Activated CD8-positive, alpha-beta memory T cell treated with anti-CD3 and anti-CD28 coated beads, Interleukin-2, amount 50 U/mL, for 1 hour (primary cell): Measurements from ENCODE around the gene ADGRL3.

ENCODE experiments used
- DNase-seq: peaks from one replicate; pipeline ENCODE4 v3.0.0-alpha.2; 2020; ENCODE audit errors: extremely low read depth

ADGRL3 gene

DNA sequence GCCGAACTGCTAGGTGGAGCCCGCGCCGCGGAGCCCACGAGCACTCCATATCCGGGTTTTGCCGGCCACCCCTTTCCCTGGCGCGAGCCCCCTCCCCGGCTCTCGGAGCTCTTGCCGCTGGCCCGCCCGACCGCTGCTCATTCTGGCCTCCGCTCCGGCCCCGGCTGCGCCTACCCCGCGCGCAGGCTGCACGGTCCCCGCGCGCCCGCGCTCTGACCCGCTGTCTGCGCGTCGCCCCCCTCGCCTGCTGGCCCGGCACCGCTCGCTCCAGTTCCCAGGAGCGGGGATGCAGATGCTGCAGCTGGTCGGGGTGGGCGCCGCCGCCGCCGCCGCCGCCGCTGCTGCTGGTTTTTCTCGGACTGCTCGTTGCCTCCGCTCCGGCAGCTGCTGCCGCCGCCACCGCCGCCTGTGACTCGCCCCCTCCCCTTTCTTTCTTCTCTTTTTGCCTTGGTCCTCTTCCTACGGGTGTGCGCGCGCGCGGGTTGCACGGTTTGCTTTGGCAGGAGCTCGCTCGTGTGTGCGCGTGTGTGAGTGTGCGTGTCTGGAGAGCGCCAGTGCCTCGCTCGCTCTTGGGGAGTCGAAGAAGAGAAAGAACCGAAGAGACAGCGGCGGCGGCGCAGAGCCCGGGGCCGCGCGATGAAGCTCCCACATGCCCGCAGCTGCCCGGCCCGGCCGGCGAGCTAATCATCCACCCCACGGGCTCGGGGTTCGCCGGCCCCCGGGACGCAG lies at the start of gene ADGRL3:
Gene ADGRL3, plus strand, starts transcription at position 140 of the 729 bp plus-strand sequence.
- DNase-seq: no peak

DNA sequence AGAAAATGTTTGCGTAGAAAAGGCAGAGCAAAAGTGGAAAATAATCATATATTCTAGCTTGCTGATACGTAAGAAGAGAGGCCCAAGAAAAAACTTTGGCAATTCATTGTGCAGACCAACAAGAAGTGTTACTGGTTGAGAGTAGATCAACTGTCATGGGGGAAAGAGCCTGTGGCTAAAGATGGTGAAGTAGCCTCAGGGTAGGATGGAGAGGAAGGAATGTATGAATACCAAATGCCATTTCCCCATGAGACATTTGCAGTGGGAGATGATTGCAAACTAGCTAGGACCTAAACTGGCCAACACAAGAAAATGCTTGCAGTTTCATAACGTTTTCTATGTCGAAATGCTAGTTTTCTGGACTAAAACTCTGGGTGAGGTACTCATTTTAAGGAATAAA lies 47.7 kb upstream of the ADGRL3 start:
- DNase-seq: no peak

DNA sequence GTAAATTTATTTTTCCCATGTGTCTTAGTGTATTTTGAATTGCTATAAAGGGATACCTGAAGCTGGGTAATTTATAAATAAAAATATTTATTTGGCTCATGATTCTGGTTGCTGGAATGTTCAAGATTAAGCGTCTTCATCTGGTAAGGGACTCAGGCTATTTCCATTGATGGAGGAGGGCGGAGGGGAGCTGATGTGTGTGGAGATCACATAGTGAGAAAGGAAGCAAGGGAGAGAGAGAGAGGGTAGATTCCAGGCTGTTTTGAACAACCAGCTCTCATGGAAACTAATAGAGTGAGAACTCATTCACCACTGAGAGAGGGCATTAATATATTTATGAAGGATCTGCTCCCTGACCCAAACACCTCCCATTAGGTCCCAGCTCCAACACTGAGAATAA lies 39.6 kb upstream of the ADGRL3 start:
- DNase-seq: no peak

DNA sequence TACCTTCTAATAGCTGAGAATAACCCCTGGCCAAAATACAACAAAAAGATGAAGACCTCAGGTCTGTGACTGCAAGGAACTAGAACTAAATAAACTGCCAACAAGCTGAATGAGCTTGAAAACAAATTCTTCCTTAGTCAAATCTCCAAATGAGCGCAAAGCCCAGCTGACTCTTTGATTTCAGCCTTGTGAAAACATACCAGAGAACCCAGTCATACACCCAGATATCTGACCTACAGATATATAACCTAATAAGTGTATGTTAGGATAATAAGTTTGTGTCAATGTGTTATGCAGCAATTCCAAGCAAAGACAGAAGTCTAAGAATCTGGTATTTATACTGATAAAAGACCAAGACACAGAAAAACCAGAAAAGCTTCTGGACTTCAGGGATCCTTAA lies 38.0 kb upstream of the ADGRL3 start:
- DNase-seq: no peak

DNA sequence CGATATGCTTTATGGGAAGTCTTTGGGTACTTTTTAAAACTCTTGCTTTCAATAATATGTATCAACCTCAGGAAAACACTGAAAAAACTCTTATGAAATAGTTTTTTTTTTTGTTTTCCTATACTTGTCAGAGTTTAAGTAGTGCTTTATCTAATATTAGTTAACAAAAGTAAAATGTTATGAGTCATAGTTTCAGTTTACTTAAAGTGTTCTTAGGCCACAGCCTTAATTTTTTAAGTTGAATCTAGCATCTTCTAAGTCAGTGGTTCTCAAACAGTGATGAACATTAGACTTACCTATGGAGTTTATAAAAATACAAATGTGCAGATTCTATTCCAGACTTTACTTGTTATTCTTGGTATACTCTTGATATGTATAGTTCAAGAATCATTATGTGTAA lies 26.3 kb upstream of the ADGRL3 start:
- no peak for DNase-seq

DNA sequence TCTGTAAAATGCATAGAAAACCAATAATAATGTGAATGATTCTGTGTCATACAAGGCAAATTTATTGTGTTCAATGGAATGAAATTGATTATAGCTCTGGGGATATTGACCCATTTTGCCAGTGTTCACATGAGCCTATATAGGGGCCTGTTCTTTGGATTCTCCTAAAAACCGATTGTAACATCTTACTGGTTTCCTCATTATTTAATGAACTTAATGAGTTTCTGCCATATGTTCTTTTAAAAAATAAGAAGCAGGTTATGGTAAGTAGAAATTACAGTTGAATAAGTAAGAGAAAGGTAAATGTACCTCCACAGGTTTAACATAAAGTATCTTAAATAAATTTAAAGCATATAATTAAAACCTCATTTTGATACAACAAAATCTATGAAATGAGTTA lies 24.6 kb upstream of the ADGRL3 start:
- no peak for DNase-seq

DNA sequence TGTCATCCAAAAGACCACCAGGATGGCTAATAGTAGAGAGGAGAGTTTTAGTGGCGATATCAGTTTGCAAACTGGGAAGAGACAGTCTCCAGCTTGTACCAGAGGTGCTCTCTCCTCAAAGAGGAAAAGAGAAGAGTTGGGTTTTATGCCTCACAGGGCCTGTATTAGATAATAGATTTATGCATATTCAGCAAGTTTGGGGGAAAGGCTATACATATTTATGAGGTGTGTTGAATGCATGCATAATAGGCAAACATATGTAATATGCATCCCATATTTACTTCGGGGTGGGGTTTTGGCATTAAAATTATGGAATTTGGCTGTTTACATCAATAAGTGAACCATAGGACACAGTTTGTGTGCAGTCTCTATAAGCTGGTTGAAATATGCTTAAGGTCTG lies 22.8 kb upstream of the ADGRL3 start:
- DNase-seq: no peak

DNA sequence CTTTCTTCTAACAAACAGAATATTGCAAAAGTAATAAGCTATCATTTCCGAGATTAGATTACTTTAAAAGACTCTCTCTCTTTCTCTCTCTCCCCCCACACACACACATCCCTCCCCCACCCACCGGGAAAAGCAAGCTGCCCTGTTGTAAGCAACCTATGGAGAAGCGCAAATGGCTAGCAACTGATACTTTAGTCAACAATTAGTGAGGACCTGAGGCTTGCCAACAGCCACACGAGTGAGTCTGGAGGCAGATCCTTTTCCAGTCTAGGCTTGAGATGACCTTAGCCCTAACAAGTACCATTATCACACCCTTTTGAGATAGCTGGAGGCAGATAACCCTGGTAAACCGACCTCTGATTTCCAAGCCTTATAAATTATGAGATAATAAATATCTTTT lies 19.7 kb upstream of the ADGRL3 start:
- DNase-seq: no peak

DNA sequence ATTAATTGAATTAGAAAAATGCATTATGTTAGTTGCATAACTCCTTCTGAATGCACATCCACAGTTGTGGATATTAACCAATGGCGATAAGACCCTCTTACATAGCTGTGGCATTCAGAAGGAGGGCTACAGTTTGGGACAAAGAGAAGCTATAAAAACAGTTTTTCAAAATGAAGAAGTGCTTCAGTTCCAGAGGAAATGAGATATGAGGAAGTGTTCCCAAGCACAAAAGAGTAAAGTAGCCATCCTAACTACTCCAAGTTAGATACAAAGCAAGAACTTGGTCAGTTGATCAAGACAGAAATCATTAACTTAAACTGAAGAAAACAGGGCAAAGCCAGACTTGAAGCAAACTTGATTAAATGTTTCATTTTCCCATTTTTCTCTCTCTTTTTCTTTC lies 17.2 kb upstream of the ADGRL3 start:
- no peak for DNase-seq

DNA sequence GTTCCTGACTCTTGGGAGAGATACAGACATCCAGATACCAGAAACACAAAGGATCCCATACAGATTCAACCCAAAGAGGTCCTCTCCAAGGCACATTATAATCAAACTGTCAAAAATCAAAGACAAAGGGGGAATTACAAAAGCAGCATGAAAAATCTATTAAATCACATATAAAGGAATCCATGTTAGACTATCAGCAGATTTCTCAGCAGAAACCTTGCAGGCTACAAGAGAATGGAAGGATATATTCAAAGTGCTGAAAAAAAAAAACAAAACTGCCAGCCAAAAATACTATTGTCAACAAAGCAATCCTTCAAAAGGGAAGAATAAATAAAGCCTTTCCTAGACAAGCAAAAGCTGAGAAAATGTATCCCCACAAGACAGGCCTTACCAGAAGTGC lies 14.8 kb upstream of the ADGRL3 start:
- DNase-seq: no peak

DNA sequence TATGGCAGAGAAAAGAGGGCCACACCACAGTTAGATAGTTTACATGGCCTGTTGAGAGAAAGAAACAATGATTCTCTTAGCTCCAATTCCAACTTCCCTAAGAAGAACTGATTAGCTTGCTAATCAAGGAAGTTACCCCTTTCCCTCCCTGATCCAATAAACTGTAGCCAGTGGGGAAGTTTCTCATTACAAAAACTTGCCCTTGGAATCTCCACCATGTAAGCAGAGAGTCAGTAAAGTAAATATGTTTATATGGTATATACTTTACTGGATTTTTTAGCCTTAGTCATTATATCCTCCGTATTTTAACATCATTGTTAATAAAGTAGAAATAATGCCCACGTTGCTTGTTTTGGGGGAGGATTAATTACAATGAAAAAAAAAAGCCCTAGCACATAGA lies 7.7 kb upstream of the ADGRL3 start:
- no peak for DNase-seq

DNA sequence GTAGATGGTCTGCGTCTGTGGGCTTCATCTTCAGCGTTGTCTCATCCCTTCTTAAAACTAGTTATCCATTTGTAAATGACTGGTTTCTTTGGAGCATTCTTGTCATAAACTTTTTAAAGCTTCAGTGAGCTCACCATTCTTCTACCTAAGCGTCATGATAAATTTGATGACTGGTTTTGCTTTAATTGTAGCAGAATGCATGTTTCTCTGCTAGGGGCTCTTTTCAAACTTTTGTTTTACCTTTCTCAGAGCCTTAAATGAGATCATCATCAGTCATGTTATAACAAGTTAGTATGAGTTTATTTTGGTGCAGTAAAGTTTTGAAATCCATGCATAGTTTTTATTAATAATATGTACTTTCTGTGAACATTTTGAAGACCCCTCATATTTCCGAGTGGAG lies 6.3 kb upstream of the ADGRL3 start:
- no peak for DNase-seq

DNA sequence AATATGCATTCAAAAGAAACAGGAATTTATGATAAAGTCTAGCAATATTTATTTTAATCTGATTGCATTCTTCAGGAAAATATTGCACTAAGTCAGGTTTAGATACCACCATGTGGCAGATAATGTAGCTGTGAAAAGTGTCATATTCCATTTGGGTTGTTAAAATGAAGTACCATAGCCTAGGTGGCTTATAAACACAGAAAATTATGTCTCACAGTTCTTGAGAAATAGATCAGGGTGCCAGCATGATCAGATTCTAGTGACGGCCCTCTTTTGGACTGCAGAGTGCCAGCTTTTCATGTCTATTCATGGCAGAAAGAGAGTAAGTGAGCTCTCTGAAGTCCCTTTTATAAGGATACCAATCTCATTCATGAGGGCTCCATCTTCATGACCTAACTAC lies 5.6 kb upstream of the ADGRL3 start:
- no peak for DNase-seq

DNA sequence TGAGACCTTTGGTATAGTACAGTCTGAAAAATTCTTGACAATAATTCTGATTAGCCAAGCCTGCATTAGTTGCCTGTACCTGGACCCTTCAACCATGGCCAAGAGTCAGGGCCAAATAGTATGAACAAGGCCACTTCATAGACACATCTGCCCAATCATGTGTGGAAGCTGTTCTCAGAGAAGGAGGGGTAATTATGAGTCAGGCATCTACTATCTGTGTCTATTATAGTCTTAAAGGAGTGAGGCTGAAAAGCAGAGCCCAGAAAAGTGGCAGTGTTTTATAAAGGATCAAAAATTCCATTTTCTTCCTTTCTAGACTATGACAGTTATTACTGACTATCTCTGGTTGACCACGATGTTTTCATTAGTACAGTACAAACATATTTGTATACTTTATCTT lies 5.0 kb upstream of the ADGRL3 start:
- DNase-seq: no peak

DNA sequence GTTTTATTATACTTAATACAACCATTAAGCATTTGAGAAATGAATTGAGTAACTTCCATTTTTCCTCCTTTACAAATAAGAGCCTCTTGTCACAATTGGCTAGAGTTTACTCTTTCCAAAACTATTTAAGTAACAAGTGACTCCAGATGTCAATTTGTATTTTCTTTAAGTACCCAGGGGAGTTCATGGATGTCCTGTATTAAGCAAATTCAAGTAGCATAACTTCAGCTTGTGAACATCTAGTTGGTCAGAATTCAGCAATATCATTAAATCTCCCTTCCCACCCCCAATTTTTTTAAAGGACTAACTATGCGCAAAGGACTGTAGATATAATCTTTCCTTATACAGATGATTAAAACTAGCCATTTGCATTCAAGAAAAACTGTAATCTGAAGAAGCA lies 1.4 kb upstream of the ADGRL3 start:
- no peak for DNase-seq

DNA sequence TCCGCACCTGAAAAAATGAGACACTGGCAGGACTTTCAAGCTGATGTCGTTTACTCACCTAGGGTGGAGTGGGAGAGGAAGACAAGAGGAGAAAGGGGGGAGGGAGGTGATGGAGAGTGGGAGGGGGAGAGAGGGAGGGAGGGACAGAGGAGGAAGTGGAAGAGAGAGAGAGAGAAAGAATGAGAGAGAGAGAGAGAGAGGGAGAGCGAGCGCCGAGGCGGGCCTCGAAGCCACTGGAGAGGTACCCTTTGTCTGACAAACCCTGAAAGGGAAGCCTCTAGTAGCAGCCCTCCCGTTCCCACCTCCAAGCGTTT lies 296 bp upstream of the ADGRL3 start:
- DNase-seq: no peak

DNA sequence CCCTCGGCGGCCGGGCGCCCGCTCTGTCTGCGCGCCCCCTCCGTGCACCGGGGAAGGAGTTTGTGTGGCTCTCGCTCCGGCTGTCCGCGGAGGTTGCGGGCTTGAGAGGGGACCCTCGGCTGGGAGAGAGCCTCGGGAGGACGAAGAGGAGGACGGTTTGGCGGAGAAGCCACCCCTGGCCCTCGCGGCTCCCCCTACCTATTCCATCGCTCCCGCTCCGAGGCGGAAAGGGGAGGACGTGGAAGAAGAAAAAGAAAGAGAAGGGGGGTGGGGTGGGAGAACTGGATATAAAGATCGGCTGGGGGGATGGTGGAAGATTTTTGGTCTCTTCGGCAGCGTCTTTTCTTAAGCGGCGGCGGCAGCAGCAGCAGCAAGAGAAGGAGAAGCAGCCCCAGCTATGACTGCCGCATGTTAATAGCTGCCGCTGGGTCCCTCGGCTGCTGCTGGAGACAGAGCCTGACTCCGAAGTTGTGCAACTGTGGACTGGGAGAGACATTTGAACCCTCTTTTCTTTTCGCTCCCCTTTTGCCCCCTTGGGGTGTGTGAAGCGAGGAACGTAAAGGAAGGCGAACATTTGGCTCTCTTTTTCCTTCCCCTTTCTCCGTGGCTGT lies 895 bp downstream of the ADGRL3 start:
- no peak for DNase-seq

DNA sequence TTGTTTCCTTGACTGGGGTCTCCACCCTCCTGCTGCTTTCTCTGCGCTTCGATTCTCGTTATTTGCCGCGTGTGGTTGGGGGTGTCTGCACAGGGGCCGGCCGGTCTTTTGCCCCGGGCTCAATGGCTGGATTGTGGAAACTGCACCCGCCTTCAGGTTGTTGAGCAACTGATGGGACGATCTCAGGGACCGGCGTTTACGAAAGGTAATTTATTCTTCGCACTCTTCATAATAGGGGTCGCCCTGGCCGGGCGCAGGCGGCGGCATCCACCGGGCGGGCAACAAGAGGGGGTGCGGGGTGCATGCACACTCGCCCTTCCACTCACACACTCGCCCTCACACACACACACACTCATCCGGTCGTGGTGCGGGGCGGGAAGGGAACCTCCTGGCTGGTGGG lies 1.4 kb downstream of the ADGRL3 start:
- DNase-seq: no peak

DNA sequence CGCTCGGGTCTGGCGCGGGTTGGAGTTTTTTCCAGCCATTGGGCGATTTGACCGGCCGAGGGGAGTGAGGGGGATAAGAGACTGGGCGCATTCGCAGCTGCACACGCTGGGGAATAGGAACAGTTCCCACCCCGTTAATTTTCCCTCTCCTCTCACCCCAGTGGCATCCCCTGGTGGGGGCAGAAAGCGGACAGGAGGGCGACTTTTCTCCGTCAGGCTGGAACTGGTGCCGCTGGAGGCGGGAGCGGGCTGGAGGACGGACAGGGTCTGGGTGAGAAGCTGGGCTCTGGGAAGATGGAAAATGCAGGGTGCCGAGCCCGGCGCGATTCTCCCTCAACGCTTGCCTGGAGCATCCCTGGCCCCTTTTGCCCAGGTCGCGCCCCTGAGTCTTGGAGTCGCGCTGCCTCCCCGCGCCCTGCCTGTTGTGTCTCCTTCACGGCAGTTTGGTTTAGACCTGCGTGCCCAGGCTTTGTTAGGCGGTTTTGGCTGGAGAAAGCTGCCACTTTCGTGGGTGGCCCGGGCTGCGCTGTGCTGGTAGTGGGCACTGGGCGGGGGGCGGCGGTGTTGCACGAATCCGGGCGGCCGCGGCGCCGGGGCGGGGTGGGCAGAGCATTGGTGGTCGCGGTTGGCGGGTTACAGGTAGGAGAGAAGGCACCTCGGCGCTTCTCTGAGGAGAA lies 2.0 kb downstream of the ADGRL3 start:
- no peak for DNase-seq

DNA sequence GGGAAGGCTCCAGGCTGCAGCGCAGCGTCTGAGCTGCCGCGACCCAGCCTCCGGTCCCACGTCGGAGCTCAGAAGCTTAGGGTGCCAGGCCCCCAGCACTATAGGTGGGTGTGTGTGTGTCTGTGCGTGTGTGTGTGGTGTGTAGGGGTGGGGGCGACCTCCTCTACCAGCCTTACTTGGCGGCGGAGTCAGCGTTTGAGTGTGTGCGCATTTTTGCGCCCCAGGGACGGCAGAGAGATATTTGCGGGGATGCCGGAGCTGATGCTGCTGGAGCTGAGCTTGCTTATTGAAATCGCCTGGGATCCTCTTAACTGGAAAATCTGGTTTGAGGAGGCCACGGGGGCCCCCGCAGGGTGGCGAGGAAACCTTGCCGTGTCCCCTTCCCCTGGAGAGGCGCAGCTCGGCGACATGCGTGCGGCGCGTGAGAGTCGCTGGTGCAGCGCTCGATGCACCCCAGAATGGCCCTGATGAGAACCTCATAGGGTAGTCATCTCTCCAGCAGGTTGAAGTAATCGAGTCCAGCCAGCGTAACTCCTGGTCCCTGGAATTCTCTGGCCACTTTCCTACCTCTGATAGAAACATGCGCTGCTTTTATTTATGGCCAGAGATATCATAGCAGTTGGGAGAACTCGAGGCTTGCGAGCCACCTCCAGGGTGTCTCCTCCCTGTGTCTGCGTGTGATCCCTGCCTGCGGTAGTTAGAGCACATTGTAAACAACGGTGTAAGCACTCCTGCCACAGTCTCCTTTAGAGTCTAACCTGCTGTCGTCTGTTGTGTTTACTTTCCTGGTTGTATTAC lies 2.7 kb downstream of the ADGRL3 start:
- no peak for DNase-seq

DNA sequence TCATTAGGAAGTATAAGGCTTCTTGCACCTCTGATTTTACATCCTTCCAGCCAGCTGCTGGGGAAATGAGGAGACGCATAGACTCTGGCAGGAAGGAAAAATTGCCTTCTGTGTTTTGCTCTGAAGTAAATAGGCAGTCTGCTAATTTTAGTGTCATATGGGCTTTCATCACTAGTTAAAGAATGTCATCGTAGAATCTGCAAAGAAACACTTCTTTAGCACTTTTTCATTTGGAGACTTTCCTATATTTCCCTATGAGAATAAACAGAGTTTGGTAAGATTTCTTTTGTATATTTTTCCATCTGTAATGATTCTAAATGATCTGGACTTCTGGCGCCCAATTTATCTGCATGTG lies 3.3 kb downstream of the ADGRL3 start:
- DNase-seq: no peak

DNA sequence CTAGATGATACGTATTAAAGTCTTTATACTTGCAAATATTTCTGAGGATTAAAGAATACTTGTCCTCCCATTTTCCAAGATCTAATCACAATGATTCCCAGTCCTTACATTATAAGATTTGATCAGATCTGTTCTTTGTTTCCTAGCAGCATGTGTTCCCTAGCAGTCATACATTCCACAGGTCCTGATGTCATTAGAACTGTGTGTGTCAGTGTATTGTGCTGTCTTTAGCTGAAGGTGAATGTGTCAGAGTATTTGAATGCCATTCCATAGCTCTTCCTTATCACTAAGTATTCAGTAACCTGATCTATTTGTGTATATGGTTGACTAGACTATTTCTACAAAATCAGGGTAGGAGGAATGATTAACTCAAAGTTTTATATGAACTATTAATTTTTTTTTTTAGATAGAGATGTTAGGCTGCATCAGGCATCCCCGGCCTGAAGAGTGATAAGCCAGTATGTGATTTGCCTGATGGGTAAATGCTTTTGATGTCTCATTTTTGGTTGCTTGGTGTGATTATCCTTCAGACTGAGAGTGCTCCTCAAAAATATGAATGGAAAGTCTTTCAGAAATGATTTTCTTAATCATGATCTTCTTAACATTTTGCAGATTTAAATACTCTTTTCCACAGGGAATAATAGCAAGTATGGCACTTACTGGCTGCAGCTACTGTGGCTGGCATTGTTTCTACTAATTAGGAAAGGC lies 4.4 kb downstream of the ADGRL3 start:
- no peak for DNase-seq
